NB4 (cell line): ENCODE results near the gene IL9R.
"Not testable (repeated sequence)": the region's sequence is repeated elsewhere in the genome, so short reads cannot be mapped to it uniquely, and the experiment has no call there.

Experiments used
- CTCF ChIP-seq: IDR thresholded peaks from one replicate; pipeline ENCODE4 v1.5.1; 2012; ENCODE audit warnings: low read depth, low read length
- POLR2A ChIP-seq: IDR thresholded peaks from 2 replicates; pipeline ENCODE4 v1.6.1; 2011; ENCODE audit warnings: mild to moderate bottlenecking; ENCODE audit not compliant: insufficient read length; ENCODE audit errors: extremely low read depth

- not testable (repeated sequence) for TF ChIP-seq CTCF, POLR2A
Observed at GRCh38 chrX:155971658-155972057, 25.8 kb upstream of the IL9R start.
